COR-L47 (cell line): ENCODE data around the gene MMS22L.

Experiments
- DNase-seq: peaks from one replicate; lab custom pipeline; 2025; lab: John Stamatoyannopoulos, UW

Gene MMS22L

DNA sequence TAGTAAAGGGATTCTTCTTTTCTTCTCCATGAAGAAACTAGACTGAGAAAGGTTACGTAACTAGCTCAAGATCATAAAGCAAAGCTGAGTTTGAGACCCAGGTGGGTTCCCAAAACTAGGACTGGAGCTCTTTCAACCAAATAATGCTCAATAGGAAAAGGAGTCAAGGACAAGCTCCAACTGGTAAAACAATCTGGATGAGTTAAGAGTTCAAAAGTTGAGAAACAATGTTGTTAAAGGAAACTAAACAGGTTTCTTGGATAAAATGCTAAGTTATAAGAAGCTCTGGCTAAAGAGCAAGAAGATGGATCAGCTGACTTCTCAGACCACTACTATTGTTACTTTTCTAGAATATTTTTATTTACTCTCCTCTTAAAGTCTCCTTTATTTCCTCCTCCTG is 137.3 kb downstream of the MMS22L start:
- DNase-seq, result no peak

DNA sequence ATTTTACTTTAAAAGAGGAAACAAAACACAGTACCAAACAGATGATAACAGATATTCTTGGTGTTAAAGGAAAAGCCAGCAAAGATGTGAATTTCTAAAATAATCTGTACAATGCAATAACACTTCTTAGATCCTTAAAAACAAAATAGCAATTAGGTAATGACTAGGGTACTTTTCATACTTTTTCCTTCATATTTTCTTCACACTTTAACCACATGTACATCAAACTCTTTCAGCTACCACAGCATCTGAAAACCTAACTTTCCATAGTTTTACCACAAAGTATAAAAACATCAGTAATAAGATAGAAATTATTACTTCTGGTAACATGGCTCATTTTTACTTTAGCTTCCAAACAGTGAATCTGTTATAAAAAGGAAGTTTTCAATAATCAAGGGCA is 141.3 kb downstream of the MMS22L start:
- DNase-seq, result no peak

DNA sequence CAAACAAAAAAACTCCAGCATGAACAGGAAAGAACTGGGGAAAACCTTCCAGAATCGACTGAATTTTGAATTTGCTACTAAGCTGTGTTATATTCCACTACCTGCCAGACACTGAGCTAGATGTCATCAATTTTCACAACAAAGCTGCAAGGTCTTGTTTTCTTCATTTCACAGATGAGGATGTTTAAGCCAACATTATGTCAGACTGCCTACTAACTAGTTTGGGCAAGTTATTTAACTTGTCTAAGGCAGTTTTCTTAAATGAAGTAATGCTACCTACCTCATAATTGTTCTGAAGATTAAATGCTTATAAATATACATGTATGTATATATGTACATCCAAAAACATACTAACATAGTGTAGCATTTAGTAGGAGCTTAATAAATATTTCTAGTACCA is 144.4 kb downstream of the MMS22L start:
- no peak for DNase-seq

DNA sequence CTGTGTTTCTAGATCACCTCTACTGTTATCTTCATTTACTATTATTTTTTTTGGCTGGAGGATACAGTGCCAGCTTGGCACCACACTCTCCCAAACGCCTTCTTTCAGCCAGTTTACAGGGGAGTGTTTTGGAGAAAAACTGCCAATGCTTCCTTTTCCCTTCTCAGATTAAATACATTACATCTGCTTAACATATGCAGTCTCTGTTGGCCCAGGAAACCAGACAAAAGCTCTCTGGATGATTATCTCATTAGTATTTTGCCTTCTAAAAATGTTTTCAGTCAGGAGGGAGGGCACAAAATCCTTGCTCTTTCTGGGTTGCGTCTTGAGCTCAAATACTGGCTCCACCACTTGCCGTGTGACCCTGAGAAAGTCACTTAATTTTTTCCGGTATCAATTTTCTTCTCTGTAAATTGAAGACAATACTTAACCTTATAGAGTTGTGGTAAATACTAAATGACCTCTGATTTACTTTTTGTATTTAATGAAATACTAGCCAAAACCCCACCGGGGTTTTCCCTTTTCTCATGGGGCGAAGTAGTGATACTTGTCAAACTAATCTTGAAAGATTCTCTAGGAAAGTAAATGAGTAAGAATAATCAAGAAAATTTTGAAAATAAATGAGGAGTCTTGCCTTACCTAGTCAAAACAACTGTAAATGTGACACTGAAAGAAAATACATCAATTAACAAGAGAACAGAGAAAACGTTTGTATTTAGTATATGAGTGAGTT is 146.2 kb downstream of the MMS22L start:
- DNase-seq, result no peak

DNA sequence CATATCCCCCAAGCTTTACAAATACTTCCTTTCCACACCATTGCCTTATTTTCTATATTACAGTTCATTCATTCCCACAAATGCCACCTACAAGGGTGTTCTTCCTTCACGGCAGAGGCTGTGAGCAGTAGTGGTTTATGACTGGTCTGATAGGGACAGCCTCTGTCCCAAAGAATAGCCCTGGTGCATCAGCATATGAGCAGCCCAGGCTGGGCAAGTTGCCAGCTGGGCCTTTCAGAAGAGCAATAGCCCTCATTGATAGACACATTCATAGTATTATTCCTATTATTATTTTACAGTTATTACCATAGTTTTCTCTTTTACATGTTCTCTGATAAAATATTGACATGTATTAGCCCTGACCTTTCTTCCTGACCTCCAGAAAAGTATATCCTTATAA is 149.9 kb downstream of the MMS22L start:
- DNase-seq, result peak; percentile 3

DNA sequence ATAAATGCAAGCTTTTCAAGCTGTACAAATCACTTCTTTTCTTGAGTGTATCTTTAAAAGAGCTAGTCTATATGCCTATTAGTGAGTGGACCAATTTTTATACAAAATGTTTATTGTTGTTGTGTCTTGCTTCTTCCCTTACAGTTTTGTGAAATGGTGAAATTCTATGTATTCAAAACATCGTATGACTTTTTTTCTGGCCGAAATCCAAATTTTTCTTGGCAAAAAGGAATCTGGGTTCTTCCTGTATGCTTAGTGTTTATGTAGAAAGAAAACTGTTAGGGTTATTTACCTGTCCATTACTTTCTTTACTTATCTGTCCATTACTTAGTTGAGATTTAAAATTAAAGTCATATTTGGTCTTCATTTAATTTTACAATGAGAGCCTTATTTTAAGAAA is 153.9 kb downstream of the MMS22L start:
- peak; percentile 8 for DNase-seq

DNA sequence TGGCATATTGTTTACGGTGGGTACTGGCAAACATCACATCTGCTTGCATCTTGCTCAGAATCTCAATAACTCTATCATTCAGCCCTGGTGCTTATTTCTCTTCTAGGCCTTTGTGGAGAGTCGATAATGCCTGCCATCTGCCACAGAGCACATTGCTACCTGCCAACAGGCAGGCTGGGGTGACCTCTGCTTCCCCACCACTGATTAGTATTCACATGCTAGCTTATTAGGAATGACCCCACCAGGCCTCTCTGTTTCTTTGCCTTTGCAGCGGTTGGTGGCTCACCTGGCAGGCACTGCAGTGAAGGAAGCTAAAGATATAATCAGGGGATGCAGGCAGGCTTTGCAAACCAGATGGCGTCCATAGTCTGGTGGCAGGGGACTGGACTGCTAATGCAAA is 154.5 kb downstream of the MMS22L start:
- DNase-seq, result no peak

DNA sequence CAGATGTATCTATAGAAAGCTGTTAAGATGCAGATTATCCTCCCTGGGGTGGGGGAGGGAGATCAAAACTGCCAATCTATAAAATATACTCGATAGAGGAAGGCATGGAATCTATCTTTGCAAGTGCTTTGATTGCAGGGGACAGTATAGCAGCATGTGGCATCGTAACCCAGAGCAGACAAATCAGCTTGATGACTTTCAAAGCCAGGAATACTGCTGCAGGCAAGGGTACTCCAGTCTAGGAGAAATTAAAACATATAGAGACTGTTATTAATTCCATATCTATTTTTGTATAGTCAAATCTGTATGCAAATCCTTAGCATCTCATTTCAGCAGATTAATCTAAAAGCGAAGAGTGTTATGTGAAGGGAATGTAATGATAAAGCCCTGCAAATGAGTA is 159.4 kb downstream of the MMS22L start:
- DNase-seq, result no peak

DNA sequence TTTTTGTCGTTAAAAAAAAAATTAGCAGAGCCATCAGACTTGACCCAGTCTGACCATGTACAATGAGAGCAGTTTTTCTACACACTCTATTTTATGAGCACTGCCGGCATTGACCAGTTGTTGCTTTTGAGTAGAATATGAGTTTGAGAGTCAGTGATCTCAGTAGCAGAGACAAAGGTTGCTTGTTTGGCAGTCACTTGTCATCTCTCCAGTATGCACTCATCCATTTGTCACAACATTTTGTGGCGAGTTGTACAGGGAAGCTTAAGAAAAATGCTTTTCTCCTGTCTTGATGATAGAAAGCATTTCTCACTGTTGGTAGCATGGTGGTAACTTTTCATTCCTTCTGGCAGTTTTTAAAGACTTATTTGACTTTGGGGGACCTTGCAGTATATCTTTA is 159.9 kb downstream of the MMS22L start:
- DNase-seq, result no peak

DNA sequence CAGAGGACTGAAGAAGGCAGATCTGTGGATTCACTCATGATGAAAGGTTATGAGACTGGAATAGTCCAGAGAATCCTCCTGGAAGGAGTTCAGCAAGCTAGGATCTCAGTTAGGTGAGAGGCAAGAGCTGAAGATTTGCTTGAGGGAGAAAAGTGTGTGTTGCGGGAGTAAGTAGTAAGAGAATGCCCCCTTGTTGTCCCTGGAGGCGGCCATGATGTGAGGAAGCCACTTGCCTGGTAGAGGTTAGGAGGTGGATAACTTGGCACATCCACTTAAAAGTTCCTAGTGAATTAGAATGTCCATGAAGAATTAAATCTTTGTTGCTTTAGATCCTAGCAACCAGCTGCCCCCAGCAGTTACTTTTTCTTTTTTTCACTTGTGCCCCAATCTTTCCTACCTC is 162.5 kb downstream of the MMS22L start:
- DNase-seq, result no peak

DNA sequence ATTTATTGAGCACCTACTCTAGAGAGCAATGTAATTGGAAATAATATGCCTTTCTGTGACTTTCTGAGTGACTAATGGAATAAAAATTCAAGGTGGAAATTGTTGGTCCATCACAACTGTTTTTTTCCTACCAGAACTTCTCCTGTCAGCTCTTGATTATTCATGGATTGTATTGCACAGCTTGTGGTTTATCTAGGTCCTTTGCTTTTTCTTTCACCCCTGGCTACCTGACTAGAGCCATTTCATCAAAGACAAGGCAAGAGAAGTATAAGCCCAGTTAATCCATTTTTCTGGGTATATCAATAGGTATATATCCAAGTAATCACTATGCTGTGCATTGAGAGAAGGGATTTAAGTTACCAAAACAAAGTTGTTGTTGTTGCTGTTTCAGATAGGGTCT is 168.4 kb downstream of the MMS22L start:
- no peak for DNase-seq

DNA sequence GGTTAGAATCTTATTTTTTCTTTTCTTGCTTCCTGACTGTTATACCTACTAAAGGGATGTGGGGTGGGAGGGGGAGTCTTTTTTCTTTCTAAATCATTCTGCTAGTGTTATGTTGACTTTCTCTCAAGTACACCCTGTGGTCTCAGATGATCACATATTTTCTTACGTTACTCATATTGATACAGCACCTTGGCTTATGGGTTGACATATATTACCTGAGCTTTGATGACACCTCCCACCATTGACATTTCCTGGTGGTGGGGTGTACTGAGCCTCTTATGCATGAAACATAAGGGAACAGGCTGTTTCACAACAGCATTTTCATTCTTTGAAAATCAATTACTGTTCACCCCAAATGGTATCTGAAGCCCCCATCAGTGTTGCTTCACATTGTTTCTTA is 169.8 kb downstream of the MMS22L start:
- no peak for DNase-seq

DNA sequence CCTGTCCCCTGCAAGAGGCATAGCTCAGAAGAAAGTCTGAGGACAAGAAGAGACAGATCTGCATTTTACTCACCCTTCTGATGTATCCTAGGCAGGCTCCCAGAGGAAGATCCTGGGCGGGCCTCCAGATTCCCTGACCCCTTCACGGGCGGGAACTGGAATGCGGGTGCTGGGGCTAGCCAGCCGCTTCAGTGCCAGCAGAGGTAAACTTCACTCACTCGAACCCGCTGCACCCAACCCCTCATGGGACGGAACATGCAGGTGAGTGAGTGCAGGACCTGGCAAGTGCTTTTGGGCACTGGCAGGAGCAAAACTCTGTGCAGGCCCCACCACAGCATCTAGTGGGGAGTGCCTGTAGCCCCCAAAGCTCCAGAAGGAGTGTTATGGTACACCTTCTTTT is 171.8 kb downstream of the MMS22L start:
- DNase-seq, result no peak

DNA sequence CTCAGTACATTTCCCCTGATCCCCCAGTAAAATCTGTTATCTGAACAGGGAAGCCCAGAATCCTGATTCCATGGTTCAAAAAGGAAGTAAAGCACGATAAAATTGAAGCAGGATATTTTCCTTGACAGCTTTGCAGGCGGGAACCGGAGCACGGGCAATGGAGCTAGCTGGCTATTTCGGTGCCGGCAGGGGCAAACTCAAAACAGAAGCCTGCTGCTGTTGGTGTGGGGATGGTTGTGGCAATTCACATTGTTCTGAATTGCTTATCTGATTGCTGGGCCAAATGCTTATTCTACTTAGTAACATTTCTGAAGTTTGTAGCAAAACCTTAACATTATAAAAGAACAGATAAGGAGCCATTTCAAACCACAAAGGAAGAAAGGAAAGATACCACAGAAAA is 172.4 kb downstream of the MMS22L start:
- DNase-seq, result no peak

DNA sequence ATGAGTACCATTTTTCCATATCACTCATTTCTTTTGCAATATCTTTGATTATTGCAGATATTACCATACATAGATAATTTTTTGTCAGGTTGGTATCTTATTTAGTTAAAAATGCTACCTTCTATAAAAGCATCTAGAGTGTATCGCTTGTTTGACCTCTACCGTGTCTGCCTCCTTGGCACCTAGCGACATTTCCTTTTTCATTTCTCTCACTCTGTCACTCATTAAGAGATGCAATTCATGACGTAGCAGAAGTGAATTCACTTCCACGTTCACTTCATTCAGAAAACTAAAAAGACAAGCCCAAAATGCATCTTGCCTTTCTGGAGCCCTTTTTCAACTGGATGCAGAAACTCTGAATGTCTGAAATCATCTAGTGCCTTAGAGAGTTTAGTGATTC is 172.9 kb downstream of the MMS22L start:
- DNase-seq, result no peak

DNA sequence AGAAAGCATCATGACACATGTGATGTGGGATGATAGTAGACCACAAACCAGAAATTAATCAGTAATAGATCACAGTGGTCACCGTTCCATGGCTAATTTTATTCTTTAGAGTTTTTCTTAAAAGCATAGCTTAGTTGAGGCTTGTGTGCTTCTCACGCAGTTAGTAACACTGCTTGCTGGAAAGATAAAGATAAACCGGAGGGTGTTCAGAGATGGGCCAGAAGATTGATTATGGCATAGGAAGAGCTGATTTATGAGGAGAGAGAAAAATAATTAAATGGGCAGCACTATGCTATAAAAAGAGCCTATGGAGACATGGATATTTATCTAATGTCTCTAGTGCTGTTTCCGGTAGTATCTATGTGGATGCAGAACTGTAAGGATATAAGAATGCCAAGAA is 173.6 kb downstream of the MMS22L start:
- no peak for DNase-seq

DNA sequence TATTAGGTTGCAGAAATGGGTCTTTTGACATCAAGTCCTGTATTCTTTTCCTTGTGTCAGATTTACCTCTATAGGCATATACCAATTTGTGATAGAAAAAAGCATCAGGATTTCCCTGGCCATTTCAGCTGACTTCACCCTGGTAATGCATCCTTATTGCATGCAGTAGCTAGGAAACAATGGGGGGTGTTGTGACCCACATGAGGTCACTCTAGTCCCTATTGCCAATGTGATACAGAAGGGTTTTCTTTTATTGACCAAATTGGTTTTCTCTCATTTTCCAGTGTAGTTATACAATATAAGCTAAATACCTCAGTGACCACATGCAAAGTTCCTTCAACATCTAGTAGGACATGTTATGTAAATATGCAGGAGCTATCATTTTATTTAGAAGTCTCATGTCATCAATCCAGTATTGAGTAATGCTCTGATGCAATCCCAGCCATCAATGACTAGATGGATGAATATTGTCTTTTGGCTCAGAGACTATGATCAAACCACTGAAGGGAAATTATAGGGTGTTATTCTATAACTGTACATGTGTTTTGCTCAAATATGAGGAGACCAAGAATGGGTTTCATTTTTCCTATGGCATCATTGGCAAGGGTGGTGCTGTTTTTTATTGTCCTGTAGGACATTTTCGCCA is 180.7 kb downstream of the MMS22L start:
- no peak for DNase-seq

DNA sequence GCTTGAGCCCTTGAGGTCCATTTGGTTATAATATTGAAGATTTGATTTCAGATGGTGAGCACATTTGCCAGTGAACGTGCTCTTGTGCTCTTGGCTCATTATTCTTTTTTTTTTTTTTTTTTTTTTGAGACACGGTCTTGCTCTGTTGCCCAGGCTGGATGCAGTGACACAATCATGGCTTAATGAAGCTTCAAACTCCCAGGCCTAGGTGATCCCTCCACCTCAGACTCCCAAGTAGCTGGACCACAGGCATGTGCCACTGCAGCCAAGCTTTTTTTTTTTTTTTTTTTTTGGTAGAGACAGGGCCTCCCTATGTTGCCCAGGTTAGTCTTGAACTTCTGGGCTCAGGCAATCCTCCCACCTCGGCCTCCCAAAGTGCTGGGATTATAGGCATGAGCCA is 182.3 kb downstream of the MMS22L start:
- no peak for DNase-seq

DNA sequence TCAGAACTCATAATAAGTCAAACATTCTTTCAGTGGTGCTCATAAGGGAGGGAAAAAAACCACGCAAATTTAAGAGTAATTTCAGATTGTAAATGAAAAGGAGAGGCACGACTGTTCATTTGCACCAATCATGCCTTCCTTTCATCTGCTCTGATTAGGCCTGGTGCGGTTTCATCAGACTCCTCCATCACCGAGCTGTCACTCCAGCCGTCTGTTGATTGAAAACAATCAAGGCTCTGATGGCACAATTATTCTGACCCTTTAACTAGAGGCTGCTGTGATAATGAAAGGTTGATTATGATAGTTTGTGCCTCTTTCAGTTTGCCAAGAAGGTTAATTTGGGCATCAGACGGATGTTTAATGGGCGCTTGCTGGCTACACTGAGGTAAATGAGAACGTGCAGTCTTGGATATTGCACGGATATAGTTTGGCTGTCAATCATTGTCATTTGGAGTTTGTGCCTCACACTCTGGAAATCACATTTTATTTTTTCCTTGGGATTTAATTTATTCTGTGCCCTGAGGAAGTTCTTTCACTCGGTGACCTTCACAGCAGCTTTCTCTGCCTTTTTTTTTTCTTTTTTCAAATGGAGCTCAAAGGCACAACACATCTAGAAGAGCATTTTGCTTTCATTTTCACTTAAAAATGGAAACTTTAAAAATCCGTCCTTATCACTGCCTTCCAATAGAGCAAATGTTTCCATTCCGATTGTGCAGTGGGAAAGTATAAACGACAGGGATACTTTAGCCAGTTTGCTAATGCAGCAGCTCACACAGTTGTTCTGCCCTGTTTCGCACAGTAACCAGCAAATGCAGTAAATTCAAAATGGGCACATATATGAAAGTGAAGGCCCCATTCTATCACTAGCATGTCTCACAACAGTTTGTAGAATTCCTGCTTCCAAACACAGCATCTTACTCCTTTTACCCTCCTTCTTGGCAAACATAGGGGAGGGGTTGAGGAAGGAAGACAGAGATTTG is 185.7 kb downstream of the MMS22L start:
- peak; percentile 31 for DNase-seq

DNA sequence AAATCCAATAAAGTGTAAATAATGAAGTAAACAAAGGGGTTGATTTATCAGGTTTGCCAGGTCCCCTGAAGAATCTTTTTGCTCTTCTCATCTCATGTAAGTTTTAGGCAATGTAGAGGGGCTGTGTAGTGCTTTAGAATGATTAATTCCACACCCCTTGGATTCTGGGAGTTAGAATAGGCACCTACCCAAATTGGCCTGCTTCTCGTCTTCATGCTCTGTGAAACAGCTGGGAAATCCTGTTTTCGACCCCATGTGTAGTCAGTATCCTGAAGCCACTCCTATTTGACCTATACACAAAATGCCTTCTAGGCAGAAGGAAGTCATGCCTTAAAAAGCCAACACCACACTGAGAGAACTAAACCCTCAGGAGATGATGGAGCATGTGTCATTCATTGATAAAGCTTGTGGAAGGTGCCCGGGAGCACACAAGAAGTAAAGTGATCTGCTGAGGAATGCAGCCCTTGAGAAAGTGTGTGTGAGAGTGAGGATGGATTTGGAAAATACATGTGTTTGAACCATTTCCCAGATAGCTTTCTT is 187.6 kb downstream of the MMS22L start:
- no peak for DNase-seq

DNA sequence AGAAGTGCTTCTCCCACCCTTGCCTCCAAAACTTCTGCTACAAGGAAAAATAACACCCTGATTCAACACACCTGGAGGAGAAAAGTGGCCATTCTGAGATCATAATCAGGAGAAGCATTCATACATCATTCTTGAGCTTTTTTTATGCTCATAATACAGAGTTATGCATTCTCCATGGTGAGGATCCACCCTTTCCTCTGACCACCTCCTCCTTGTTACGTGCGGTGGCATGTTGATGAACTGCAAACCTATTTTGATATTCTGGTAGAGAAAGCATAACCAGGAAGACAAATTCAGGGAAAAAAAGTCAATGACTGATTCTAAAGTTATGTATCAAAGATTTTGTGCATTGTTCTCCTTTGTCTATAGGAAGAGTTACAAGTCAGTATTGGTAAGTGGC is 188.6 kb downstream of the MMS22L start:
- DNase-seq, result no peak

DNA sequence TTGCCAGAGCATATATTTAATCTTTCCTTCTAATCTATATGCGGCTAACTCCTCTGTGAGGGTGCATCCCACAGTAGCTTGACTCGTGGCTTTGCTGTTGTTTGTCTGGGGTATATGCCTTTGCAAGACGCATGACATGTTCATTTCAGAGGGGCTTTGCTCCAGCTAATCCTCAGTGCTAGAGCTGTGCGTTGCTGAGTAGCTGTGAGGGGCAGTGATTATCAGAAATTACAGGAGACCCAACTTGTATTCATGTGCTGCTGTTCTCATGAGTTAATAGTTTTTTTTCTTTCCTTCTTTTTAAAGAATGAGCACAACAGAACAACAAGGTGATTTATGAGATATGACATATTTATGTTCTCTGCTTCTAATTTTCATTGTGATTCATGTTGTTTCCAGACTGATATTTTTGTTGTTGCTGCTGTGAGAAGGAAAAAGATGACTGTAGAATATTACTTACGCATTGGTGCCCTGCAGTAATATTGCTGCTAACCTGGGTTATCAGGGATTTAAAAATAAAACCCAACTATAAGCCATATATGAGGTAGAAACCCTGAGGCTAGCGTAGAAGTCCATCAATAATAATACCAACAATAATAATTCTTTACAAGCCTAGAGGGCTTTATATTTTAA is 190.2 kb downstream of the MMS22L start:
- no peak for DNase-seq
